ENCODE results near the gene MICAL3.

- TF ChIP-seq CTCF (IDR thresholded peaks at IDR 0.05) (no peak), POLR2AphosphoS5 (IDR thresholded peaks at IDR 0.05; ENCODE audit: low read depth, low read length) (no peak), MAX (IDR thresholded peaks at IDR 0.05; ENCODE audit: low read depth) (no peak), EP300 (IDR thresholded peaks at IDR 0.05; ENCODE audit: borderline replicate concordance in 1 of 2, low read depth in 1 of 2, low read length in 1 of 2) (no peak), GABPA (IDR thresholded peaks at IDR 0.05; ENCODE audit: low read depth) (no peak), USF2 (IDR thresholded peaks at IDR 0.05; ENCODE audit: borderline replicate concordance, low read depth, low read length) (no peak), MEF2A (IDR thresholded peaks at IDR 0.05; ENCODE audit: borderline replicate concordance, low read depth) (no peak), ELF1 (IDR thresholded peaks at IDR 0.05) (no peak), JUND (IDR thresholded peaks at IDR 0.05) (no peak), RCOR1 (IDR thresholded peaks at IDR 0.05; ENCODE audit: low read length) (no peak), SIN3A (IDR thresholded peaks at IDR 0.05; ENCODE audit: borderline replicate concordance, low read depth, low read length) (no peak), TCF12 (IDR thresholded peaks at IDR 0.05) (no peak), GATA2 (CRISPR knock-in tag; IDR thresholded peaks at IDR 0.05) (no peak), SMC3 (IDR thresholded peaks at IDR 0.05; ENCODE audit: low read depth, low read length) (no peak)
Observed at GRCh38 chr22:17957204-17957603, 67.2 kb downstream of the MICAL3 start.
